ENCODE measurements around the gene ACSS1.

The ACSS1 gene

DNA sequence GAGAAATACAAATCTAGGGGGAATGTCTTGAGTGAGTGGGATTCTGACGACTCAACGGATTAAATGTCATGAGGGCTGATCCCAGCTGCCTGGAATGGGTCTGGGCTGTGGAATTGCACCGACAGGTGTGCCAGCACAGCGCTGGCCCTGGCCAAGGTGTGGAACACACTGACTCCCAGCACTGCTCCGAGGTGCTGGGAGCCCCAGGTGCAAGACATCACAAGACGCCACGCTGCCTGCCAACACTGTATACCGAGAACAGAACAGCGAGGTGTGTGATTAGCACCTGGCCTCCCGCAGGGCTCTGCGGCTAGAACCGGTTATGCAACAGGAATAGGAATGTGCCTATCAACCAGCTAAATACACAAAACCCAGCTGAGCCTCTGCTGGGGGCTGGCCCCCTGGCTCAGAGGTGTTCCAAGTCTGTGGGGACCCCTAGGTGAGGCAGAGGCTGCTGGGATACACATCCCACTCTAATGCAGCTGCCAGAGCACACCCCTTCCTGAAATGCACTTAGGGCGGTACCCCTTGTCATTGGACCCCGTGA lies 40.6 kb downstream of the ACSS1 start:
- H3K4me1 Mint-ChIP-seq (ENCODE audit: low read depth) = no peaks in the 10 kb centered on the region
- peaks cover 2% of the 10 kb centered on the region for H3K36me3 Mint-ChIP-seq (ENCODE audit: low read depth)
- DNase-seq (ENCODE audit: low spot score) = no peak
- no peaks in the 10 kb centered on the region for H3K27me3 Mint-ChIP-seq (ENCODE audit: low read depth)
- H3K27ac Mint-ChIP-seq = no peak overlapping the region
- no peak overlapping the region for H3K4me3 Mint-ChIP-seq
- H3K9me3 Mint-ChIP-seq = no peaks in the 10 kb centered on the region

DNA sequence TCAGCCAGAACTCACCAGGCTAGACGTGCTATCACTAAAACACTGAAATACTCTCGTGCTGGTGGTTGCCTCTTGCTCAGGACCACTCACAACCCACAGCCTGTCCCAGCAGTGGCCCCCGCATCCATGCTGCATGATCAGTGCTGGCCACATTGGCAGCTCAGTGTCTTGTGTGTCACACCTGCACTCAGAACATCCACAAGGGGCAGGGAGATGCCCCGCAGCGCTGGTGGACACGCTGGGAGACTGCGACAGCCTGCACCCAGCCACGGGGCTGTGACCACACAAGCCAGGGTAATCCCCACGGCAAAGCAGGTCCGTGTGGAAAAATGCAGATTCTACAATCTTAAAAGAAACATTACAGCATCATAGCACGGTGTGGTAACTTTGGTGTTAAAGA lies 41.5 kb downstream of the ACSS1 start:
- H3K4me1 Mint-ChIP-seq (ENCODE audit: low read depth) = no peaks in the 10 kb centered on the region
- no peak for DNase-seq (ENCODE audit: low spot score)
- H3K4me3 Mint-ChIP-seq = no peak overlapping the region
- H3K36me3 Mint-ChIP-seq (ENCODE audit: low read depth) = peaks cover 2% of the 10 kb centered on the region
- H3K27ac Mint-ChIP-seq = no peak overlapping the region
- H3K9me3 Mint-ChIP-seq = no peaks in the 10 kb centered on the region
- no peaks in the 10 kb centered on the region for H3K27me3 Mint-ChIP-seq (ENCODE audit: low read depth)

DNA sequence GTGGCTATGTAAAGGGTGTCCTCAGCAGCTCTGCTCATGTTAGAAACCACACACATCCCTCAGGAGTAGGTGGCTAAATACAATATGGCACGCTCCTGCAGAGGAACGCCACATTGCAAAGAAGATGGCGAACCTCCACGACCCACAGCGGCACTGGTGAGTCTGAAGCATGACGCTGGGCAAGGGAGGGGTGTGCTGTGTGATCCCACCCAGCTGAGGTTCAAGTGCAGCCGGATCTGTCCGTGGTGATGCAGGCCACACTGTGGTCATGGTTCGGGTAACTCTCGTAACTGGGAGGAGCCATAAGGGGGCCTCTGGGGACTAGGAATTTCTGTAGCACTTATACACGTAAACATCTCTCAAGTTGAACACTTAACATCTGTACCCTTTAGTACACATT lies 42.0 kb downstream of the ACSS1 start:
- H3K27ac Mint-ChIP-seq = no peak overlapping the region
- H3K27me3 Mint-ChIP-seq (ENCODE audit: low read depth) = no peaks in the 10 kb centered on the region
- H3K4me1 Mint-ChIP-seq (ENCODE audit: low read depth) = no peaks in the 10 kb centered on the region
- no peak for DNase-seq (ENCODE audit: low spot score)
- no peaks in the 10 kb centered on the region for H3K9me3 Mint-ChIP-seq
- no peak overlapping the region for H3K4me3 Mint-ChIP-seq
- H3K36me3 Mint-ChIP-seq (ENCODE audit: low read depth) = peaks cover 2% of the 10 kb centered on the region

DNA sequence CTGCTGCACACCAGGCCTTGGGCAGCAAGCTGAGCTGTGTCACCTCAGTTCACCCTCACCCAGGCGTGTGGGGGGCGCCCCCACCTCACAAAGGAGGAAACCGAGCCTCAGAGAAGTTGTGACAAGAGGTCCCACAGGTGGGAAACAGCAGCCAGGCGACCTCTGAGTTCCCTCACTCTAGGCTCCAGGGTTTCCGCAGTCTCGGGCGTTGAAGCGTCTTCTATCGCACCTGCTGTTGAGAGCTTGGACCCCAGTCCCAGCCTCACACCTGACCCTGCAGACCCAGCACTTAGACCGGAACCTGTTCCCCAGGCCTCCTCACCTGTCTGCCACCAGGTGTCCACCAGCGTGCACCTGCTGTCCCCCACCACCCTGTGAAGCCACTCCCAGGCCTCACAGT lies 43.1 kb downstream of the ACSS1 start:
- Mint-ChIP-seq H3K27ac (no peak overlapping the region), H3K9me3 (no peaks in the 10 kb centered on the region), H3K27me3 (ENCODE audit: low read depth) (no peaks in the 10 kb centered on the region), H3K4me3 (no peak overlapping the region), H3K36me3 (ENCODE audit: low read depth) (peaks cover 2% of the 10 kb centered on the region), H3K4me1 (ENCODE audit: low read depth) (no peaks in the 10 kb centered on the region)
- no peak for DNase-seq (ENCODE audit: low spot score)

DNA sequence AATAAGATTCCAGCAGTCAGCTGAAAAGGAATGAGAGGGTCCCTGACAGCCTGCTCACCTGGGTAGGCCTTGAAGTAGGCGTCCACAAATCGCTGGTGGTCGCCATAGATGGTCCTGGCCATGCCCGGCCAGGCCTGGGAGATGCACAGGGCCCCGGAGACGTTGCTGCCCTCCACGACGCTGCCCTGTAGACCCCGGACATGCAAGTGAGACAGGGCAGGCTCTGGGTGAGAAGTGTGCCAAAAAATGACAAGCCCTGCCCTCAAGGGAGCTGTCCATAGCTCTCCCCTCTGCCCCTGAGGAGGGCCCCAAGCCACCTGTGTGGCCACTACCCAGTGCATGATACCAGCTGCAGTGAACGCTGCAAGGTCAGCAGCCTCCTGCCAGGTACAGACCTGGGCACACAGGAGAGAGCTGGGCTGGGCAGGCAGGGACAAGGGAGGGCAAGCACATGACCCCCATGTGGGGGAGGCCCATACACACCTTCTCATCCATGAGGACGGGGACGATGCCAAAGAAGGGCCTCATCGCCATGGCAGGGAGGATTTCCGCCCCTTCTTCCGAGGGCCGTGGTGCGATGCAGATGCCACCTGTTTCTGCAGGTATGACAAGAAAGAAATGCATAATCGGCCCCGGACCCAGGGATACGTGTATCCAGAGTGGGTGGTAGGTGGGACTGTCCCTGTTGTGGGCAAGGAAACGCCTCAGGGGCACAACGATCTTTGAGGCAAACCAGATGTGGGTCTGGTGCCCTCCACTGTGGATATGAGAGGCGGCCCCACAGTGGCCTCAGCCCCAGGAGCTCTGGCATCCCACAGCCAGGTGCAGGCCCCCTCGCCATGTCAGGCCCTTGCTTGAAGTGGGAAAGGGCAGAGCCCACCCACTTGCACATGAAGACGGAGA lies 44.2 kb downstream of the ACSS1 start:
- no peaks in the 10 kb centered on the region for H3K27me3 Mint-ChIP-seq (ENCODE audit: low read depth)
- H3K4me1 Mint-ChIP-seq (ENCODE audit: low read depth) = no peaks in the 10 kb centered on the region
- H3K4me3 Mint-ChIP-seq = no peak overlapping the region
- no peak for DNase-seq (ENCODE audit: low spot score)
- no peaks in the 10 kb centered on the region for H3K9me3 Mint-ChIP-seq
- H3K36me3 Mint-ChIP-seq (ENCODE audit: low read depth) = peaks cover 2% of the 10 kb centered on the region
- H3K27ac Mint-ChIP-seq = no peak overlapping the region

DNA sequence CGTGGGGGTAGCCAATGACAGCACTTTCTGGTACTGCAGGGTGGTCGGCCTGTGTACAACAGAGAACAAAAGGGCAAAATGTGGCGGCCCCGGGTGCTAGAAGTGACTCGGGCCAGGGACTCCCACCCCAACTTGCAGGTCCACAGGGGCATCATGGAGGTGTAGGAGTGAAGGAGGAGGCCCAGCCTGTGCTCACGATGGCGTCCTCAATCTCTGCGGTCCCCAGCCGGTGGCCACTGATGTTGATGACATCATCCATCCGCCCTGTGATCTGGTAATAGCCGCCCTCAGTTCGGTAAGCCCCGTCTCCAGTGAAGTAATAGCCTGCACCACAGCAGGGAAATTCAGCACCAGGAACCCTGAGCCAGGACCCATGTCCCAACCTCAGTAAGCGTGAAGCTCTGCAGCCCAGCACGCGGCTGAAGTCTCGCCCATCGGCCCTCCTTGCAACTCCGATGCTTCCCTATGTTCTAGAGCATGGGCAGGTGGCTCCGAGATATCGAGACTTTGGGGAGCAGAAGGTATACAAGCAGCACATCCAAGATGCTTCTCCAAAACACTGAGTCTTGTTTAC lies 45.2 kb downstream of the ACSS1 start:
- H3K4me3 Mint-ChIP-seq = no peak overlapping the region
- no peak for DNase-seq (ENCODE audit: low spot score)
- H3K9me3 Mint-ChIP-seq = no peaks in the 10 kb centered on the region
- H3K27me3 Mint-ChIP-seq (ENCODE audit: low read depth) = no peaks in the 10 kb centered on the region
- H3K36me3 Mint-ChIP-seq (ENCODE audit: low read depth) = peaks cover 2% of the 10 kb centered on the region
- H3K4me1 Mint-ChIP-seq (ENCODE audit: low read depth) = no peaks in the 10 kb centered on the region
- no peak overlapping the region for H3K27ac Mint-ChIP-seq

DNA sequence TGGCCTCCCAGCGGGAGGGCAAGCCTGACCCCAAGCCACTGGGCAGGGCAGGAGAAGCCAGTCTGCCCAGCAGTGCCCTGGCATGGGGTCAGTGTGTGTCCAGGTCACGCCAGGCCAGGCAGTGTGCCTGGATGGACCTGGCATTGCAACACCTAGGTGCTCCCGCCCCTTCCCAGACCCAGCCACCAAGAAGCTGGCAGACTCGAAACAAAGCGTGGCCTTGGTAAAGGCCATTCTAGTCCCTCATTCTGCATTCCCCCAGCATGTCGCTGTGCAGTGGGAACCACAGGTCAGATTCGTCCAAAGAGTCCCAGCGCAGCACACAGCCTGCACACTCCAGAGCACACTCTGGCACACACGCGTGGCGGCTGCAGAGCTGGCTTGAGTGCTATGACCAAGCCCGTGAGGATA lies 46.1 kb downstream of the ACSS1 start:
- peaks cover 2% of the 10 kb centered on the region for H3K36me3 Mint-ChIP-seq (ENCODE audit: low read depth)
- no peaks in the 10 kb centered on the region for H3K27me3 Mint-ChIP-seq (ENCODE audit: low read depth)
- no peaks in the 10 kb centered on the region for H3K4me1 Mint-ChIP-seq (ENCODE audit: low read depth)
- DNase-seq (ENCODE audit: low spot score) = no peak
- no peak overlapping the region for H3K4me3 Mint-ChIP-seq
- no peak overlapping the region for H3K27ac Mint-ChIP-seq
- no peaks in the 10 kb centered on the region for H3K9me3 Mint-ChIP-seq

DNA sequence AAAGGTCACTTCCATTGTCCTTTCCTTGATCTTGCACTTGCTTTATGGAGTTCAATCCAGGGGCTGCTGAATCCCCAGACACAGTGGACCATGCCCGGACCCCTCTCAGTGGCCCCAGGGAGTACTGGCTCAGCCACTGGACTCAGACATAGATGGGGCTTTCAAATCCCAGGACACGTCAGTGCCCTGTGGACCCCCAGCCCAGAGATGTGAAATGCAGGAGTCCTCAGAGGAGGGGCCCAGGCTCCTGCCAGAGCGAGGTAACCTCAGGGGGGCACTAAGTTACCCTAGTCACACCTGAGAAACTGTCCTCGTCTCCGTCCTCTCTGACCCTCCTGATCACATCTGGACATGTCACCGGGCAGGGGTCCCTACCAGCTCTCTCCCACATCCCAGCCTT lies 46.7 kb downstream of the ACSS1 start:
- Mint-ChIP-seq H3K9me3 (no peaks in the 10 kb centered on the region), H3K4me1 (ENCODE audit: low read depth) (no peaks in the 10 kb centered on the region), H3K27me3 (ENCODE audit: low read depth) (no peaks in the 10 kb centered on the region), H3K27ac (no peak overlapping the region), H3K36me3 (ENCODE audit: low read depth) (peaks cover 2% of the 10 kb centered on the region), H3K4me3 (no peak overlapping the region)
- no peak for DNase-seq (ENCODE audit: low spot score)

DNA sequence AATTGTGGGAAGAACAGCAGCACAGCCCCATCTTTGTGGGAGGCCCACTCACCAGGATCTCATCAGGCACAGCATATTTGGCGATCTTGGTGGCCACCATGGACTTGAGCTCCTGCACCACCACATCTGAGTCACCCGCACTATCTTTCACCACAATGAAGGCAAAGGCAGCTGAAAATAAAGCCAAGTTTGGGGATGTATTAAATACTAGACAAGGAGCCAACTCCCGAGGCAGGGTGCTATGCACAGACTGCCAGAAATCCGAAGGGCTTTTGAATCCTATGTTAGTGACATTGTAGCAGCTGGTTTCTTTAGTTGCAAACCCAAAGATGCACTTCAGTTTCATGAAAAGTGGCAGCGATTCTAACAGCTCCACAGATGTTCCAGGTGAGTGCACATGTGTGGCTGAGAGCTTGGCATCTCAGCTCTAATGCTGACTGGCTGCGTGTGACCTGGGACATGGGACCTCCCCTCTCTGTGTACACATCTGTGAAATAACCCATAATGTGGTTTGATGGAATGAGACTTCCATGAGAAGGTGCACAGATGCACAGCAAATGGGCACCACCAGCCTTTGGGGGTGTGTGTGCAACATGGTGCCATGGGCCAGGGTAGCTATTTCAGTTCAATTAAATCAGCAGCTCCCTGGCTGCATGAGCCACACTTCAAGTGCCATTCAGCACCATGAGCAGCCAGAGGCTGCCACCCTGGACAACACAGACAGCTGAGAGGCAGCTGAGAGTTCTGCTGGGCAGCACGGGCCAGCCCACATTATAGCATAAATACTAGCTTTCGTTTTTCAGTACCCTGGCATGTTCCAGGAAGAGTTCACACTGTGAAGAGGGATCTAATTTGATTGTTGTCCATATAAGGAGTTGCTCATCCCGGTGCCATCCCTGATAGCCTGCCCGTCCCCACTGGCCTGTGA lies 48.5 kb downstream of the ACSS1 start:
- H3K27ac Mint-ChIP-seq = no peak overlapping the region
- H3K4me1 Mint-ChIP-seq (ENCODE audit: low read depth) = no peaks in the 10 kb centered on the region
- H3K9me3 Mint-ChIP-seq = no peaks in the 10 kb centered on the region
- no peak overlapping the region for H3K4me3 Mint-ChIP-seq
- no peak for DNase-seq (ENCODE audit: low spot score)
- no peaks in the 10 kb centered on the region for H3K27me3 Mint-ChIP-seq (ENCODE audit: low read depth)
- H3K36me3 Mint-ChIP-seq (ENCODE audit: low read depth) = peaks cover 3% of the 10 kb centered on the region

DNA sequence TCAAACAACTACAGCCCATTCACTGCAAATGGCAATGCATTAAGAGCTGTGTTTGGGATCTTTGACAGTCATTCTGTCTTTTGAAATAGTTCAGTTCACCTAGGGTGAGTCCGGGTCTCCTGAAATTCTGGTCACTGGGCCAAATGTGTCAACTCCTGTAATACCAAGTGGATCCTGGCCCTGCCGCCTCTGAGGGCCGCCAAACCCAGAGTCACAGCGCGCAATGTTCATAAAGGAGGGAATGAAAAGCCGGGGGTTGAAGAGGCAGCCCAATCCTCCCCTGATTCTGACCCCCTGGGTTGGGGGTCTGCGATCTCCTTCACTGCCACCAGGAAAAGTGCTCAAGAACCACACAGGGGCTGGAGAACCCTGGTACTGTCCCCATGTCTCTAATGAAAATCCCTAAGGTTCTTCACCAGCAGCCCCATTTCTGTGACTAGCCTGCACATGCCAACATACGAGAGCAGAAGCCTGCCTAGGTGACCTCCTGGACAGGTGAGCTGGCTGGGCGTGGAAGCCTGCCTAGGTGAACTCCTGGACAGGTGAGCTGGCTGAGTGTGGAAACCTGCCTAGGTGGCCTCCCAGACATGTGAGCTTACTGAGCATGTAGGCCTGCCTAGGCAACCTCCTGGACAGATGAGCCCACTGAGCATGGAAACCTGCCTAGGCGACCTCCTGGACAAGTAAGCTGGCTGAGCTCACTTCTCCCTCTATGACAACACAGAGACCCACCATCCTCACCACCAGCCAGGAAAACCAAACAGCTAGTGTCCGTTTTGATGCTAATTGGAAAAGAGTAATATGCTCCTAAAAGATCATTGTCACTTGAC lies 49.3 kb downstream of the ACSS1 start:
- no peak for DNase-seq (ENCODE audit: low spot score)
- Mint-ChIP-seq H3K4me3 (no peak overlapping the region), H3K27ac (no peak overlapping the region), H3K27me3 (ENCODE audit: low read depth) (no peaks in the 10 kb centered on the region), H3K4me1 (ENCODE audit: low read depth) (no peaks in the 10 kb centered on the region), H3K36me3 (ENCODE audit: low read depth) (peaks cover 4% of the 10 kb centered on the region), H3K9me3 (no peaks in the 10 kb centered on the region)

DNA sequence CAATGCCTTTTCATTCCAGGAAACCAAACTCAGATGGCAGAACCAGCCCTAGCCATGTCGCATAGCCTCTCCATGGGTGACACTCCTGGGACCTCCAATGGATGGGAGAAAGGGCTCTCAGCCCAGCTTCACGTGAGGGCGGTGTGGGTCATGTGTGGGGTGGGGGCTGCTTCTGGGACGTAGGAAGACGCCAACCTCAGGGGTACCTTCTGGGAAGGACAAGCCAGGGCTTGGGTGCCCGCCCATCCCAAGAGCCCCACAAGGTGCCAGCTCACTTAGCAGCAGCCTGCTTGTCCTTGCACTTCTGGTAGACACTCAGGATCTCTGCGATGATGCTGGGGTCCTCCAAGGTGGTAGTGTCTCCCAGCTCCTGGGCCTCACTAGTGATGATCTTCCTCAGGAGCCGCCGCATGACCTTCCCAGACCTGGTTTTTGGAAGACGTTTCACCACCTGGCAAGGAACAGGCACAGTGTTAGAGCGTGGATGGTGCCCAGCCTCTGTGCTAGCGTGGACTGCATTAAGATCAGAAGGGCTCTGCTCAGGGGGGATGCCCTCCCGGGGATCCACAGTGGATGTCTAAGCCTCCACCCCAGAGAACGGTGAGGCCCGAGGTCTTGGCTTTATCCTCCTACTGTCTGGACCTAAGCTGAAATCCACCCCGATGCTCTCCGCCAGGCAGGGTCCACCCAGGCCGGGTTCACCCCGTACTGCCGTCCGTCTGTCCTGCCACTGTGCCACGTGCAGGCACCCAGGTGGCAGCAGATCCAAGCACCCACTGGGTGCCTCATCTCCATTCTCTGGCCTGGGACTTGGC lies 50.2 kb downstream of the ACSS1 start:
- Mint-ChIP-seq H3K4me1 (ENCODE audit: low read depth) (no peaks in the 10 kb centered on the region), H3K4me3 (no peak overlapping the region), H3K9me3 (no peaks in the 10 kb centered on the region), H3K36me3 (ENCODE audit: low read depth) (peaks cover 4% of the 10 kb centered on the region), H3K27me3 (ENCODE audit: low read depth) (no peaks in the 10 kb centered on the region), H3K27ac (no peak overlapping the region)
- no peak for DNase-seq (ENCODE audit: low spot score)

DNA sequence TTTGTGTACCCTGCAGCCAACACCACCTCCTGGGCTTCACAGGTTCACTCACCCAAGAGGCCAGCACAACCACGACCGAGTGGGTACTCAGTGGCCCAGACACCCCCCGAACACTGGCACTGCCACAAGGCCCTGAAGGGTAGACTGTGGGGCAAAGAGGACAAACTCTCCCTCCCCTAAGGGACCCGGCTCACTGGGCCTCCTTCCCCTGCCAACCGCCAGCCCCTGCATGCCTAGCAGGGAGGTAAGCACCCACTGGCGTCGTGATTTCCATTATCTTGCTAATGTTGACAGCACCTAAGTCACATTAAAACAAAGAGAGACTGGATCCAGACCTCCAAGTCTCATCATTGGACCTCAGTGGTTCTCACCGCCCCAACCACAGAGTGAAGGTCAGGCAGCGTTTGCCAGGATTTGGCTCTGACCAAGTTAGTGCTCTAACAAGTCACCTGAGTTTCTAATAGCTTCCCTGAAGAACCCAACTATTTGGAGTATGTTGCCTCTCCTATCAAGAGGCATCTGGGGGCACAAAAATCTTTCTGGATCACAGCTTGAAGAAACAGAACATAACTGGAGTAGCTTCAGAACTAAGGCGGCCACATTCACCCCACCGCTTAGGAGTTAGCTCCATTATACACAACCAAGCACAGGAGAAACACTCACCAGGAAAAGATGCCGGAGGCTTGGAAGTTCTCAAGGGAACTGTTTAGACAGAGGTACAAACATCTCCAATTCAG lies 51.3 kb downstream of the ACSS1 start:
- Mint-ChIP-seq H3K36me3 (ENCODE audit: low read depth) (peaks cover 4% of the 10 kb centered on the region), H3K4me1 (ENCODE audit: low read depth) (no peaks in the 10 kb centered on the region), H3K27me3 (ENCODE audit: low read depth) (no peaks in the 10 kb centered on the region), H3K27ac (no peak overlapping the region), H3K4me3 (no peak overlapping the region), H3K9me3 (no peaks in the 10 kb centered on the region)
- no peak for DNase-seq (ENCODE audit: low spot score)
